ENCODE measurements around the gene SLC23A3.

Gene SLC23A3

GRCh38 chr2:219140722-219141121, 29.1 kb downstream of the SLC23A3 start:
- DNase-seq = no peak

GRCh38 chr2:219133976-219134375, 35.9 kb downstream of the SLC23A3 start:
- DNase-seq = no peak

DNA sequence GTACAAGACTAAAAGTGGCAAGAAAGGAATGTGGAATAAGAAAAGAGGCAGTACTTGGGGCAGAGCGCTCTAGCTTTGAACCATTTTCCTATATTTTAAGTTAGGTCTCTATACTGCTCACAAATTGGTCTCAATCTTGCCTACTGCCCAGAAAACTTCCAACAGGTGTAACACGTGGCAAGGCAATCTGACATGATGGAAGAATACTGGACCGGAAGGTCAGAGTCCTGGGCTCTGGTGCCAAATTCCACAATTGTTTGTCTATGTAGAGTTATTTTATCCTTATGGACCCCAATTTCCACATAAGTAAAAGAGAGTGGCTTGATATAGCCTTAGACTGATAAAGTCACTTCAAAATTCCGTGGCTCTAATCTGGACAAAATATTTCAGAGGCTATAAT, 38.1 kb downstream of the SLC23A3 start:
- no peak for DNase-seq

GRCh38 chr2:219131327-219131726, 38.5 kb downstream of the SLC23A3 start:
- no peak for DNase-seq

- DNase-seq = no peak
These were observed 40.2 kb downstream of the SLC23A3 start for GRCh38 chr2:219129589-219129988.

DNA sequence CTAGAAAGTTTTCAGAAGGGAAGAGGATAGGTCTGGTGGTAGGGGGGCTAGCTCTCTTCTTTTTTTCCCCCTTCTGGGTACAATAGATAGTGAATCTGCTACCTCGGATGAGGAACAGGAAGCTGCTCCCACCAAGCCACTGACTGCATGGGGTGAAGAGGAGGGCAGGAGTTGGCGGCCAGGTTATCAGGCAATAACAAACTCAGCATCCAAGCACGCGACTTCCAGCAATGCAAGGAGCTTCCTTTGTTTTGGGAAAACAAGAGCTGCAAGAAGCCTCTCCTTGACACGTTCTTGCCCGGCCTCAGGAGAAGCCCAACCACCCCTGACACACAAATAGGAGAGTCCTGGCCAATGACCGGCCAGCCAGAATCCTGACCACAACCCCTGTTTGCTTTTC, 41.4 kb downstream of the SLC23A3 start:
- no peak for DNase-seq

GRCh38 chr2:219127037-219127635, 42.7 kb downstream of the SLC23A3 start:
- DNase-seq = no peak

- DNase-seq = no peak
These were observed 43.3 kb downstream of the SLC23A3 start for GRCh38 chr2:219126555-219126954.

DNA sequence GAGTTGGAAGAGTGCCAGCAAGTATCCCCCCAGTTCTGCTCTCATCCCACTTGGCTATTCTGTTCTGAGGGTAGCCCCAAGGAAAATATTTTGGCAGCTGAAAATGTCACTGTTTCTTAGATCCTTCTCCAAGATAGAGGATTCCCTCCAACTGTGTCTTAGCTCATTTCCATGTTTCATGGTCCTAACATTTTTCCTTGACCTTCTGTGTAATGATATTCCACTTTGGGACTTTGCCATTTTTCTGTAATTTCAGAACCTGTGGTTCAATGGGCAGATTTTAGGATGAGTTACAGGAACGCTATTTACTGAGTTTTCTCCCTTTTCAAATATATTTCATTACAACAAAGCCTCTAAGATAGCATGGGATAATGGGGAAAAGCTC, 44.0 kb downstream of the SLC23A3 start:
- DNase-seq = no peak

GRCh38 chr2:219125225-219125885, 44.5 kb downstream of the SLC23A3 start:
- DNase-seq = peak; percentile 3

GRCh38 chr2:219124381-219125110, 45.3 kb downstream of the SLC23A3 start:
- DNase-seq = peak; percentile 4

DNA sequence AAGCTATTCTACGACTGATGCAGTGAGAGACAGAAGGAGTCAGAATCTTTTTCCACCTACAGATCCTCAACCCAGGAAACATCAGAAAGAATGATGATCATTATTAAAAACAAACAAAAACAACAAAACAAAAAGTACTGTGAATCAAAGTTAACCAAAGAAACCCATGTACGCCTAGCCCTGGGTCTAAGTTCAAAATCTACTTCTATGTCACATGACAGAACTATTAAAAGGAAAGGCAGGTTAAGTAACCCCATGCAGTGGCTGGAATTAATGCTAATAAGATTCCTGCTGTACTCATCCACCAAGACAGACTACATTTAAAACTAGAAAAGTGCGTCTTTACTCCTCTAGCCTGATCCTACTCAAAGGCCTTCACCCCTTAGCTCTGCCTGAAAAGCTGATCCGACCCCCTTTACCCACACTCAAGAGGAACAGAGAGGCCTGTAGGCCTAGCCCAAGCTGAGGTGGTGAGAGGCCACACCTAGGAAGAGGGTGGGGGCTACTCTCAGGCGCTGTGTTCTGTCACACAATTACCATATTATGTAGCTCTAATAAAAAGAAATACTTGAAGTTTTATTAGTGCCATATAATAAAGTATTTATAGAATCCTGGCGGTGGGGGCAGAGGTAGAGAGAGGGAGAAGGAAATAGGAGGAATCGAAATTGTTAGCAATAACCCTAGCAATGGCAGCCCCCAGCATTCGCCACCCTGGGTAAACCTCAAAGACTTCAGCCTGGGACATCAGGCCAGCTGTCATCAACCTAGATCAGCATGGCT, 46.3 kb downstream of the SLC23A3 start:
- DNase-seq = no peak

GRCh38 chr2:219122202-219122980, 47.4 kb downstream of the SLC23A3 start:
- DNase-seq = no peak

GRCh38 chr2:219120082-219120481, 49.7 kb downstream of the SLC23A3 start:
- DNase-seq = no peak

GRCh38 chr2:219119422-219120043, 50.3 kb downstream of the SLC23A3 start:
- DNase-seq = peak; percentile 65

DNA sequence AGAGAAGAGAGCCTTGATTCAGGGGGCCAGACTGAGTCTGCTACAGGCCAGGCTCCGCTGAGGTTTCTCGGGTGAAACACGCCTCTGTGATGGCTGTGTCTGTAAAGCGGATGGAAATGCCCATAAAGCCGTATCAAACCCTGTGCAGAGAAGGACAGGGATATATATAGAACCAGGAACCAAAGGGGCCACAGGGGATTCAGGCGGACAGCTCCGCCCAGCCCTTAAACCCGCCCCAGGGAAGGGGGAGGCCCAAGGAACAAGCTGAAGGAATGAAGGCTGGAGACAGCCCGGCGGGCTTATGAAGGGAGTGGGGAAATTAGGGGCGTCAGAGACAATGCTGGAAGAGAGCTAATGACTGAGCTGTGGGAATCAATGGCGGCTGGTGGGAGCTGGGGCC, 51.3 kb downstream of the SLC23A3 start:
- DNase-seq = no peak

GRCh38 chr2:219116776-219117646, 52.8 kb downstream of the SLC23A3 start:
- DNase-seq = no peak

DNA sequence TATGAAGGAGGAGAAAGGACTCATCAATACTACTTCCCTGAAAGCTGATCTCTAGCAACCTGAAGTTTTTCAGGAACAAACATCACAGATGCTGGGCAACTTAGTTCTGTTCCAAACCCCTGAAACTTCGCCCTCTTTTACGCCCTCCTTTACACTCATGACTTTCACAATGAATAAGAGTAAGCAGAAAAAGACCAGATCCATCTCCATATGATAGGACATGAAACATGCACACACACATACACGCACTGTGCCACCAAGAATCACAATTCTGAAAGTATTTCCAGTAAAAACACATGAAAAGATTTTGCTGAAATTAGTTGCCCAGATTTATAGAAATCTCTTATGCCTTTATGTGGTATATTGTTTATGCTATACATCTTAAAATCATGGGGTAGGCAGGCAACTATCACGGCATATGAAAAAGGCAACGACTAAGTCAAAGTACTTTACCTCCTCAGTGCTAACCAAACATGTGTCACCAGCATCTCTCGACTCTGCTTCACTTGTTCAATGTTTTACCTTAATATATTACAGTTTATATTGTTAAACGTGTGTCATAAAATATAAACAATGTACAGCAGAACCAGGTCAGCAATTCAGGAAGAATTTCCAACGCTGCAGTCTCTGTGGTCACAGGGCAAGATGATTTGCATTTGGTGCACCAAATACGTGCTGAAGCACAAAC, 57.0 kb downstream of the SLC23A3 start:
- peak; percentile 37 for DNase-seq

DNA sequence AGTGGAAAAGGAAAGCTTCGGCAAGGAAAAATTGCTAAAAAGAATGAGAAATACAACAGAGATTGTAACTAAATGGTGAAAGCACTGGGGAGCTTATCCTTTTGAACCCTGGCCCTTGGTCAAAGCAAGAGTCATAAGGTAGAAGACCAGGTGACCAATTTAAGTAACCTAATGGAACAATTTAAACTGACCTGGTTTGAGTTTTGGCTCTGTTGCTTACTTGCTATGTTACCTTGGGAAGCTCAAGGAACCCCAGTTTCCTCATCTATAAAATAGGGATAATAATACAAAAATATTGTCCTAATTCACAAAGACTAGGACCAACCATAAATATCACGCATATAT, 57.8 kb downstream of the SLC23A3 start:
- no peak for DNase-seq

Data from activated CD4-positive, alpha-beta T cell treated with anti-CD3 and anti-CD28 coated beads, Interleukin-2, Interleukin-6, amounts not matched to agents 100 ng/mL and 50 ng/mL, durations not matched to agents 16 hours and 8 hours (primary cell).